NOMO-1 treated with DMSO at 0.1 percent for 48 hours (cell line): ENCODE measurements around the gene PTPRG.

ENCODE experiments used
- DNase-seq: peaks from one replicate; lab custom pipeline; 2025; ENCODE audit not compliant: unreplicated experiment; lab: John Stamatoyannopoulos, UW

PTPRG gene

DNA sequence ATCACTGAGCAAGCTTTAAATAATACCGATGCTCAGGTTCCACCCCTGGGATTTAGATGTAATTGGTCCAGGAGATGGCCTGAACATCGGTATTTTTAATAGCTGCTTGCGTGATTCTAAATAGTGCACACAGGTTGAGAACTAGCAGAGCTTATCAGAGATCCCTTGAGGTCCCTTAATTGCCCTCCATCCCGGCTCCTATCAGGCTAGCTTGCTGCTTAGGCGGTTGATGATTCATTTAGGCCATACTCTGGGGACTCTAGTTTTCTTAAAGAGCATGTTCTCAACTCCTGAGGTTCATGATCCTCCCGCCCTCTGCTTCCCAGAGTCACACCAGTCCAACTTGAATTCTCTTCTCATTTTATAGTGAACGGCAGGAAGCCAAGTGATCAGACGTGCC lies 531.7 kb downstream of the PTPRG start:
- no peak for DNase-seq

DNA sequence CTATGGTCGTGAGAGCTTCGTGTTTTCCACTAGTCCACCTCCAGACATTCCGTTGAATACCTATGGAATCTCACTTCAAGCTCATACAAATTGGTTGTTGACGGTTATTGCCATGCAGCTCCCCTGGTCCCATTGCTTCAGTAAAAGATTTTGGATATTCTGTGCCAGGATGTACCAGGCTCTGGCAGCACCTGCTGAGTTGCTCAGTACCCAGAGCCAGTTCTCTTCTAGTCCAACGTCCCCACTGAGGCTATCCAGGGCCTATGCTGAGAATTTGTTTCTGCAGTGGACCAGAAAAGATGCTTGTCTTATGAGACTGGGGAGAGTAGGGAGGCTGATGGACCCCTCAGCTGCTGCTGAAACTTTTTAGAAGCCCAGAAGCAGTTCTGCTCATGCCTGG lies 533.1 kb downstream of the PTPRG start:
- DNase-seq, result no peak

DNA sequence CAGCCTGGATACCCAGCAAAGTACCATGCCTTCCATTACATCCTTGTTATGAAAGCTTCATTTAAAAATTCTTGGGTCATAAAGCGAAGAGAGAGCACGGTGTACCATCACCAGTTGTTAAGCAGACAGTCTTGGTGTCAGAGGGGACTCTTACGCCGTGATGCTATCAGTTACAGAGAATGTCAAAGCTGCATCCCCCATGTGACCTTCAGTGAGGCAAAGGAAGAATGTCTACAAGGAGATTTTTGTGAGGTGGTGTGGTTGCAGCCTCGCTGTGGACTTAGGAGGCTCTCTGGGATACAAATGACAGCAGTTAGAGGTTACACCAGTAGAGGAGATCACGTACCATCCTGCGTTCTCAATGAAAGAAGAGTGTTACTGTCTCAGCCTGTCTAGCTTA lies 533.7 kb downstream of the PTPRG start:
- no peak for DNase-seq

DNA sequence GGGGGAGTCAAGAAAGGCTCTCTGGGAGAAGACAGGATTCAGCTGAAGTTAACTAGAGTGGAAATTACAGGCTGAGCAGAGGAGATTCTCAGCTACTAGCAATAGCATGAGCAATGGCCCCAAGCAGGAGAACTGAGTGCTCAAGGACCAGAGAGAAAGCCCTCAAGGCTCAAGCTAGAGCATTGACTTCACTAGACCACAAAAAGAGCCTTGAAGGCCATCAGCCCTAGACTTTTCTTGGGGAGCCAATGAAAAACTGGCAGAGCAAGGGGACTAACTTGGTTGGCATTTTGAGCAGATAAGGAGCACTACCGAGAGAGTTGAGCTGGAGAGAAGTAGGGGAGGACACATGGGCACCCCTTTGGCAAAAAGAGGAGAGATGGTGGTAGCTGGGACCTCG lies 534.4 kb downstream of the PTPRG start:
- DNase-seq, result no peak

DNA sequence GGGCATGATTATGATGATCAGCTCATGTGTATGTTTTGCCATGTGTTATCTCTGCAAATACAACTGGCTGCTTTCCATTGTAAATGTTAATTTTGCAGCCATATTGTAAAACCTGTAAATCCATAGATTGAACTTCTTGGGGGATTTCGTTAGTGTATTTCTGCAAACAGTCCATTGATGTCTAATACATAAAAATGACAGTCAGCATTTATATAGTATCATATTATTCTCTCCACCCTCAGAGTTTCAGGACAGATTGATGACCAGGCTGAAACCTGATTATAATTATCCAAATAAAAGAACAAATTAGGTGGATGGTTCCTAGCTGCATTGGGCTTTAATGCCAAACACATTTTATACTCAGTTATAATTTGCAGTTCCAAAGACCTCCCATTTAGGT lies 535.1 kb downstream of the PTPRG start:
- no peak for DNase-seq

DNA sequence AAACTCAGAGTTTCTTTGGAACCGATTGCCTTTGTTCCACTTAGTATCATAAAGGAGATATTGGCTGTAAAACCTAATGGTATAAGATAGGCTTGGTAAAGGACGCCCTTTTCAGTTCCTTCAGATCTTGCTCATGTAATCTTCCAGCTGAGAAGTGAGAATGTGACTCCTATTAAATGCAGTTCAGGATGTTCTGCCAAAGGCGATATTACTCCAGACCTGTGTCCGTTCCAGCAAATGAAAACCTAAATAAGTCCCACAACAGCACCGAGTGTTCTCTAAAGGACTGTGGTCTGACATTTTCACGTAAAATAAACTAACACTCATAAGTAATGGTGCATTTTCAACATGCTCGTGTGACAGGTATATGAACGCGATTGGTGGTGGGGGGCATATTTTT lies 535.8 kb downstream of the PTPRG start:
- no peak for DNase-seq

DNA sequence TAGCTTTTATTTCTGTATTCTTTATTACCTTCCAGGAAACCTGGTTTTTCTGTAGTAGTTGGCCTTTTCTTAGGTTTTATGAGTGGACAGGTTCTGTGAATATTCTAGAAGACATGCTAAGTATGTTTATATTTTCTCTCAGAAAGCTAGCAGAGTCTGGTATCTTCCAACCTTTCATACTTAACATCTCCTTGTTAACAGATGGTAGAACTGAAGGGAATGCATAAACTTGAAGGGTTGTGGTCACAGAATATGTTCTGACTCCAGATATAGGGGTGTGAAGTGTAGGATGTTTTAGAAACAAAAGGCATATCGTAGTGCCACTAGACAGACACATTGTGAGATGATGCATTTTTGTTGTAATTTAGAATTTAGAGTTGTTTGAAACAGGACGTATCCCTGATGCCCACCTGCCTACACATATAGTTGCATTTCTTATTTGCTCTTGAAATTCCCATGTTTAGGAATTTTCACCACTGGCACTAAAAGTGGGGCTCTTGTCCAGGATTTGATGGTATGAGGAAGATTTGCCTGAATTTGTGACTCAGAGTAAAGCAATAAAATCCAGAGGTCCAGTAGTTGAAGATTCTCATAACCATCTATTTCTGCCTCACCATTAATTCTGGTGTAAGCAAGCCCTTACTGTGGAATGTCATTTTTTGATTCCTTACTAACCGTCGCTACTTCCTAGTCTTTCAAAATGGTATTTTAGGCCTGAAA lies 537.4 kb downstream of the PTPRG start:
- DNase-seq, result no peak

DNA sequence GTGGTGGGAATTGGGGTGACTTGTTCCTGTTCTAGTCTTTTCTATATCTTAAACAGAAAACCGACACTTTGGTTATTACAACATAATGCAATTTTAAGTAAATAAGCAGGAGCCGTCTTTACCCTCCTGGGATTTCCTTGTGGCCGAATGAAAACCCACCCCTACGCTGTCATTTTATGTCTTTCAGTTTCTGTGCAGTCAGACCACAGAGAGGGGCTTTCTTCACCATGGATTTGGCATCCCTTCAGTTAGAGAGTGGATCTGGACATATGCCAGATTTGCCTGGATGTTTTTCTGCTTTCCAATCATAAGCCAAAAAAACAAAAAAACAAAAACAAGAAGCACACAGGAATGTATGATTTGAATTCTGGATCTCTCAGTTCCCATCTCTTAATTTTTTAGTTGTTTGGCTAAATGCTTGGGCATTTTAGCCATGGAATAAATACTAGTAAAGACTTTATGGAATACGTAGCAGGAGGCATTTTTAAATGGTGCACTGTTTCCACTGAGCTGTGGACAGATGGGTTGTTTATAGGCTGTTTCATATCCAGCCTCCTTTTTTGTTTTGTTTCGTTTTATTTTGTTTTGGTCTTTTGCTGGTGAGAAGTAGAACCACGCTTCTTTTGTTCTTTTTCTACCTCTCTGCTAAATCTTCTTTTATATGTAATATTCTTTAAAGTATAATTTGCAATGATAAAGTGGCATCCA lies 539.1 kb downstream of the PTPRG start:
- peak; percentile 8 for DNase-seq

DNA sequence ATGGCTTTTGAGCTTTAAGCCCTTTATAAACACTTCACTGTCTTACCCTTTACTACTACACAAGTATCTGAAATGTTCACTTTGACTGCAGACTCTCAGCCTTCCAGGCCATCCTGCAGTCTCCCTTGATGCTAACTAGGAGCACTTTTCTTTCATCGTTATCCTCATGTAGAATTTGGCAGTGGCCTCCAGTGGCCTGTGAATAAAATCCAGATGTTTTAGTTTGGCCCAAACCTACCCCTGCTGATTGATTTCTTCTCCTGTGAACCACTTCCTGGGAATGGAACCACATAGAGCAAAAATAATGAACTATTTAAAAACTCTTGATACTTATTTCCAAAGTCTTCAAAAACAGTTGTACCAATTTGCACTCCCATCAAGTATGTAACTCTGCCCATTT lies 540.1 kb downstream of the PTPRG start:
- no peak for DNase-seq

DNA sequence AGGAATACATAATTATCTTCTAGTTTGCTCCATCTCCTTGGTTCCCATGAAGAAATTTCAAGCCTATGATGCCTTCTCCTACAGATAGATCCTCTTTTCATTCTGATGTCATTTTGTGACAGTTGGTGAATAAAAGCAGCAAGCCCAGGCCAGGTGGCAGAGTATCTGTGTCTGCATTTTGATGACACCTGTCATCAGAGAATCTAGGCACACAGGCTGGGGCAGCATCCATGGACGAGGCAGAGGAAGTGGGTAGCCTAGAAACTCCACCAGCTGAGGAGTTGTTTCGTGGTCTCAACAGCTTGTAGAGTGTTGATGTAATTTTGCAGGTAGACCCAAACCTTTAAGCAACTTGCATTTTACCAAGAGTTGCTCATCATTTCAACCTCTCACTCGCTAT lies 542.2 kb downstream of the PTPRG start:
- DNase-seq, result no peak

DNA sequence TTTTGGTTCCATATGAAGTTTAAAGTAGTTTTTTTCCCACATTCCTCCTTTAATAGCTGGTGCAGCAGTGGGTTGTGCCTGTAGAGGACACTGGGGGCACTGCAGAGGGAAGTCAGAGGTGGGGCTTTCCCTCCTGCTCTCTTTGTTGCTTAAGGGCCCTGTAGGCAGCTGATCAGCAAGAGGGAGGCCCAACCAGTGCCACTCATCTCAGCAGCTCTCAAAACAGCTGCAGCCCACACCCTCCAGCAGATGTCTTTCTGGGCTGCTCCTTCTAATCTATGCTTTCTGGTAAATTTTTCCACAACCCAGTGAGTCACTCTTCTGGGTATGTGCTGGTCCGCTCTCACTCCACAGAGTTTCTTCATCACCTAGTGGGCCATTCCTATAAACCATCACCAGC lies 548.2 kb downstream of the PTPRG start:
- DNase-seq, result no peak

DNA sequence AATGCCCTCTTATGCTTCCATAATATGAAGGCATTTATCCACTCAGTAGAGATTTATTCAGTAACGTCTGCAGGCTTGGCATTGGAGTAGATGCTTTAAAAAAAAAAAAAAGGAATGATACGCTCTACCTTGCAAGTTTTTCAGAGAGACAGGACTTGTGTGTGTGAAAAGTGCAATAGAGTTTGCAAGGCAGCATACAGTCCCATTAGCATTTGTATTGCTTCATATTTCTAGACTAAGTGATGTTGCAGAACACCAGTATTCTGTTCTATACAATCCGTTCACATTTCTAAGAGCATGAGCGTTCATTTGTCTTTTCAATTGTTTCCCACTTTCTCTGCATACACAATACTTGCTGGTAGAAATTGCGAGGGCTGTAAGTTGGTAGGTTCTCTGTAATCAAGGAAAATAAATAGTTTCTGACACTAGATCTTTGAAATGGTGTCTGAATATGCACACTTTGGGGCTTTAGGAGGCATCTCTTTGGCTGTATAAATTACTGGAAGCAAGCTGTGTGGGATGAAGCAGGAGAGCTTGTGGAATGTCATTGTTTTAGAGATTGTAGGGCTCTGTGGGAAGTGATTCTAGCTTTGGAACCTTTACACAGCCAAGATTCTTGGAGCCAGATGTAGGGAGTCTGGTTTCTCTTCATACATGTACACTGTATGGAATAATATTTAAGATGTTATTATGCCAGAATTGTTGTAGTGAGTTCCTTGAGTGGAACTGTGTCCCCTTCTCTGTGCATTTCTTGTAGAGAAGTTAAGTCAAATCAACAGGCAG lies 549.3 kb downstream of the PTPRG start:
- DNase-seq, result no peak

DNA sequence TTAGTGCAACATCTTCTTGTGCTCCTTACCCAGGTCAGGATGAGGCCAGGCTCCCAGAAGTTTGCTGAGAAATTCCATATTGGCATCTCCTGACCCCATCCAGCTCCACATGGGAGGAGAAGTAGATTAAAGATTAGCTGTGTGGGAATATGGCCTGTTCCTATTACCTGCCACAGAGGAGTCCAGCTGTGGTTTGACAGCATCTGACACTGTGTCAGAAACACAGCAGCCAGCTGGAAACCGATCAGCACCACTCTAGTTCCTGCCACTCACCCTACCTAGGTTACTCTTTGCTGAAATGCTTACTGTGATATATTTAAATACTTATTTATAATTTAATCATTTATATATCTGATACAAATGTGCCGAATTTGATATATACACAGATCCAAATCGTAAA lies 551.7 kb downstream of the PTPRG start:
- no peak for DNase-seq

DNA sequence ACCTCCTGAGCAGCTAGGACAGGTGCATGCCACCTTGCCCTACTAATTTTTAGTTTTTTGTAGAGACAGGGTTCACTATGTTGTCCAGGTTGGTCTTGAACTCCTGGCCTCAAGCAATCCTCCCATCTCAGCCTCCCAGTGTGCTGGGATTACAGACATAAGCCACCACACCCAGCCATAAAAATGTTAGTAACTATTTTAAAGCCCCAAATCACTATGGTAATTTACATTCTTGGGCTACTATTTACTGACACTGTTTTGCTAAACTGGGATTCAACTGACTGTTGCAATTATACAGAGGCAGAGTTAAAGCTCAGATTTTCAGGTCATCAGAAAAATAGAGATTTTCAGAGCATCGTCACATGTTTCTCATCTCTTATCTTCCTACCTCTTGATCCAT lies 553.4 kb downstream of the PTPRG start:
- DNase-seq, result no peak

DNA sequence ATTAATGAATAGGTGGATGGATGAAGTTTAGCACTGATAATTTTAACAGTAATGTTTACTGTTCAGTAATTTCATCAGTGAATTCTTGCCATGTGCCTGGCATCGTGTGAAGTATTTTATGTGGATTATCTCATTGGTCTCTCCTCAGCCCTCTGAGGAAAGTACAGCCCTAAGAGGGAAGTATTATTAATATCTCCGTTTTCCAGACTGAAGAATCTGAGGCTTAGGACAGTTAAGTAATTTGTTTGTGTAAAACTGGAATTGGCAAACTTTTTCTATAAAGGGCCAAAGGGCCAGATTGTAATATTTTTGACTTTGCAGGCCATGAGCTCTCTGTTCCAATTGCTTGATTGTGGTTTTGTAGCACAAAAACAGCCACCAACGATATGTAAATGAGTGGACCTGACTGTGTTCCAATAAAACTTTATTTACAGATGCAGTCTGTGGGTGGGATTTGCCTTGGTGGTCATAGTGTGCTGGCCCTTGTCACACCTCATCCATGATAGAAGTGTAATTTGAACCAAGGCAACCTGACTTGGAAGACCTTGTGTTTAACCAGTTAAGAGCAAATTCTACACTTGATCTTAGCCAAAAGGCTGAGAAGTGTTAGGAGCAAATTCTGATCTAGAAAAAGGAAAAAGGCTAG lies 556.7 kb downstream of the PTPRG start:
- no peak for DNase-seq

DNA sequence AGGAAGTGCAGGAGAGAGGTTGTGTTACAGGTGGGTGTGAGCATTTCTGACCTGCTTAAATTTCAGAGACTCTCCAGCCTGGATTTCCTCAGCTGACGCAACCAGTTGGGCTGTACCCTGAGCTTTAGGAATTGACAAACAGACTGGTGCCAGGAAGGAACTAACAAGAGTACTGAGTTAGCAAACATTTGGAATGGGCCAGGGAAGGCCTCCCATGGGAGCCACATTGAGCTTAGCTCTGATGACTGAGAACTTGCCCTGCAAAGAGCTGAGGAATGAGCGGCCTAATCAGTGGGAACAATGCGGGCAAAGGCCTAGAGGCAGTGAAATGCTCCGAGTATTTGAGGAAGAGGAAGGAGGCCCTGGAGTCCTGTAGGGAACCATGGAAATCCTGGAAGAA lies 557.8 kb downstream of the PTPRG start:
- no peak for DNase-seq

DNA sequence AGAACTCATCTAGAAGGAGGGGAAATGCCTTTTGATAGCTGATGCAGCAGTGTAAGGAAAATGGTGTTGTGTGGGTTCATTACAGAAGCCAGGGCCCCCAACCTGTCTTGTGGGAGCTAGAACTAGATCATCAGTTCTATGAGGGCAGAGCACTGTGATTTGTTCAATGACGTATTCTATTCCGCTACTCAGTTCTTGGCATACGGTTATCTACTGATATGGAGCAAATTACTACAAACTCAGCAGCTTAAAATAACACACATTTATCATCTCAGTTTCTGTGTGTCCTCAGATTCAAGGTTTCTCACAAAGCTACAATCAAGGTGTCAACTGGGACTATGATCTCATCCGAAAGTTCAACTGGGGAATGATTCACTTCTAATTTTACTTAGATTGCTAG lies 561.4 kb downstream of the PTPRG start:
- no peak for DNase-seq

DNA sequence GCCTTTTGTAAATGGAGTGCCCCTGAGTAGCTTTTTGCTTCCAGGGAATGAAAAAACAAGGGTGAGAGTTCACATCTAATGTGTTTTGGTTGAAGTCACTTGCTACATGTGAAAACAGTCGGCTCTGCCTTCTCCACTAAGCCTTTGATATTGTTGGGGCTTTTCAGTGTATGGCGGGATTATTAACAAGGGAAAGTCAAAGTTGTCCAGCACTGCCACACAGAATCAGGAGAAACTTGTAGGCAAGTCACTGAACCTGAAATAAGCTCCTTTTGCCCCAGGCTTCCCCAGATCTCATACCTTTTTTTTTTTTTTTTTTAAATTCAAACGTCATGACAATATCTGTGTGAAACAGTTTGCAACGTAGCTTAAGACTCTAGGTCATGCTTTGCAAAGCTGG lies 564.0 kb downstream of the PTPRG start:
- no peak for DNase-seq

DNA sequence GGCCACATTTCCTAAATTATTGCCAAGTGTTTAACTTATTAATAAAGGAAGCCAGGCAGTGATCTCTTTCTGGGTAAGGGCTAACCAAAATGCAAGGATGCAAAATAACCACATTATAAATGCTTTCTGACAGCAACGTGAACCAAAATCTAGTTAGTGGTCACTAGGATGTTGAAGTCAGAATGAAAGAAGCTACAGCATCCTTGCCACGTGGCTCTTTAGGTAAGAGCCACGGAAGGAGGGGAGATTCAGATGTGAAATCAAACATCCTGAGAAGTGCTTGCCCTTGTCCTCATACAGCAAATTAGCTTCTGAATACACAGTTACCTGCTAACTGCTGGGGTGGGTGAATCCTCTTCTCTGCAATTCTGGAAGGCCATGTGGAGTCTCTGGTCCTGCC lies 565.7 kb downstream of the PTPRG start:
- no peak for DNase-seq

DNA sequence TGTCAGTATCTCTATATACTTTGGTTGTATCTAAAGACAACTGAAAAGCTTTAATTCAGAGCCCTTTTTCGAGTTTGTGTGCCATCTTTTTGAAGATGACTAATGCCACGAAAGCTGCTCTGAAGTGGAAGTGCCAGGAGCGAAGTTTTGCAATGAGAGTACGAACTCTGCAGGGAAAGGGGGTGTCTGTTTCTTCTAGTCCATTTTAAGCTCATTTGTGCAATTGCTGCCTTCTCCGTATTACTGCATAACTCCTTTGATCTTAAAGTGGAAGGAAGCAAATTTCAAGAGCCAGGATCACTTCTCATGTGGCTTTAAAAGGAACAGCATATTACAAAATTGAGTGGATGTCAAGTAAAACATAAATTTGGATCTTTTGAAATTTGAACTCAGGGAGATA lies 566.7 kb downstream of the PTPRG start:
- DNase-seq, result peak; percentile 96

DNA sequence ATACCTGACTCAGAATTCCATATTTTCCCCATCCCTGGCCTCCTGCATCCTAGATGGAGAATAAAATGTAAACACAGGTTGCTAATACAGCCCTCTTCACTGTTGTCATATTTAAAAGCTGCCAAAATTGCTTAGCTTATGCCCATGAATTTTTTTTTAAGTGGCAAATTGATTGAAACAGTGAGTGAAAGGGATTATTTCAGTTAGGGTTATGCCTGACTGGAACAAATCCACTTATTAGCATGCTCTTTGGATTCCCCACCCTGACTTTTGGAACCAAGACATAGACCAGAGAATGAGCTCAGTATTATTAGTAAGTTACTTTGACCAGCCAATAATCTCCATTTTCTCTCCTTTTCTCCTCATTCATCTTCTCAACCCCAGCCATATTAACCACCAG lies 567.3 kb downstream of the PTPRG start:
- no peak for DNase-seq

DNA sequence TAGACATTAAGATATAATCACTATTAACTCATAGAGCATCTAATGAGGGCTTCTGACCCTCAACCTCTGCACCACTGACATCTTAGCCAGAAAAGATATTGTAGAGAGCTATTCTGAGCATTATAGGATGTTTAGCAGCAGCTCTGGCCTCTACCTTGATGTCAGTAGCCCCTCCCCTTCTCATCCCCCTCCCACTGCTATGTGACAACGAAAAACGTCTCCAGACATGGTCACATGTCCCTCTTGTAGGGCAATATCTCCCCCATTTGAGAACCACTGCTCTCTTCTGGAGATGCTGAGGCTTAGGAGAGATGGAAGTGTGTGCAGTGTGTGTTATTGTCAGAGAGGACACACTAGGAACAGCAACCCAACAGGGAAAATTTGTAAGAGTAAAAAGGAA lies 569.7 kb downstream of the PTPRG start:
- DNase-seq, result no peak
